Fibroblast of mammary gland (primary cell): ENCODE measurements around the gene CDK6.

Experiments
- DNase-seq: peaks from one replicate; pipeline ENCODE4 v3.0.0-alpha.2; 2010; ENCODE audit warnings: low read depth
- H3K4me3 ChIP-seq: 2 replicates; pipeline ENCODE4 v1.5.1; 2011; ENCODE audit warnings: low read depth, mild to moderate bottlenecking, low read length, moderate library complexity; ENCODE audit not compliant: control insufficient read depth
- CTCF ChIP-seq: conservative IDR thresholded peaks from 2 replicates; pipeline ENCODE4 v1.5.1; 2011; ENCODE audit warnings: low read depth, low read length, inconsistent platforms; ENCODE audit not compliant: control insufficient read depth, insufficient read depth

CDK6 gene

DNA sequence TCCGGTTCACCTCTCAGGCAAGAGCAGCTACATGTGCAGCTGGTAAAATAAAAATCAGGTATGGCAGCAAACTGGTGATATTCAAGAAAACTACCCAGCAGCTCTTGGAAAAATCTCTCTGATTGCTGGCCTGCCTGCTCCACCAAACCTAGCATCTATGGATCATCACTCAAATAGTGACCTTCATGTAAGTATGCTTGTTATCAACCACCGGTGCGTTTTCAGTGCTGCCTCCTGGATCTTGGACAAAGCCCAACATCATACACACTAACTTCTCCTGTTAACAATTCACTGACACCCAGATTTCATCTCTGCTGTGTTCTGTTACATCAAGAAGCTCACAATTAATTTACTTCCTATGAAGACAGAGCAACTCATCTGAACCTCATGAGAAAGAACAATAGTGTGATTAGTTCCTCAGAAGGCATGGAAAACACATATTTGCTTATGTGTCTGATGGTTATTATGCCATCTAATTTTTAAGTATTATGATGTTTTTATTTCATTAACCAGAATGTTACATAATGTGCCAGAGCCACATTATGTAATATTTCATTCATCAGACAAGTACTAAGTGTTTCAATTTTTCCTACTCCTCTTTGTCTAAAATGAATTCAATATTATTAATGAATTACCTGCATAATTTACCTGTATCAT is 8.8 kb downstream of the CDK6 start:
- no peak overlapping the region for H3K4me3 ChIP-seq
- no peak for TF ChIP-seq CTCF
- no peak for DNase-seq

- no peak for TF ChIP-seq CTCF
- no peak for DNase-seq
- no peak overlapping the region for H3K4me3 ChIP-seq
These were observed 10.0 kb downstream of the CDK6 start for GRCh38 chr7:92826258-92826938.

- no peak overlapping the region for H3K4me3 ChIP-seq
- no peak for TF ChIP-seq CTCF
- DNase-seq, result no peak
These were observed 11.4 kb downstream of the CDK6 start for GRCh38 chr7:92824901-92825480.

DNA sequence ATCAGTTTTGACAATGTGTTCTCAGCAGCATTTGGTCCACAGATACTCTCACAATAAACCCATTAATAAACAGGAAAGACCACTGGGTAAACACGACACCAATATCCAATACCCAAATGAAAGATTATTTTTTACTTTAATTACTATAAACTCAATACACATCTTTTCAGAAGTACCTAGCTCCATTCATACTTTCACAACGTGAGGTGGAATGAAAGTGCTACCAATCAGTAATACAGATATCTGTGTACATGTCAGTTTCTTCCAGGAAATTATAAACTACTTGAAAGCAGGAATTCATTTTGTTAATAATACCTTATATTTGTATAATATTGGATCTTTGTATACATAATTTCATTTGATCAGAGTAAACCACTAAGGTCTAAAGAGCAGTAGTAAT is 11.9 kb downstream of the CDK6 start:
- no peak for DNase-seq
- no peak for TF ChIP-seq CTCF
- H3K4me3 ChIP-seq, result no peak overlapping the region

DNA sequence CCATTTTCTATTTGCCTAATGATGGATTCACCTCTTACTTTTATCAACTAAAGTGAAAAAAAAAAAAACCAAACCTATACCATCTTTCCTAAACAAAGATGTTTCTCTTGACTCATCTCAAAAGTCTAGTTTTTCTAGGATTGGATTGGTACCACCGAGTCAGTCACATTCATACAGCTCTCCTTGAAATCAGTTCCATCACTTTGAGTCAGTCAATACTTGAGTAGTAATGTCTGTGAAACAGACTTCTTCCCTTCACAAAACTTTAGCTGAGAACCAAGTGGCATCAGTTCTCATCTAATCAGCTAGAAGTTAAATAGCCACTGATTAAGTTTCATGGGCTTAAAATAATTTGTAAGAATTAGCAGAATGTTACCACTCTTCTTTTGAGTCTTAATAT is 13.3 kb downstream of the CDK6 start:
- no peak overlapping the region for H3K4me3 ChIP-seq
- DNase-seq, result no peak
- TF ChIP-seq CTCF, result no peak

DNA sequence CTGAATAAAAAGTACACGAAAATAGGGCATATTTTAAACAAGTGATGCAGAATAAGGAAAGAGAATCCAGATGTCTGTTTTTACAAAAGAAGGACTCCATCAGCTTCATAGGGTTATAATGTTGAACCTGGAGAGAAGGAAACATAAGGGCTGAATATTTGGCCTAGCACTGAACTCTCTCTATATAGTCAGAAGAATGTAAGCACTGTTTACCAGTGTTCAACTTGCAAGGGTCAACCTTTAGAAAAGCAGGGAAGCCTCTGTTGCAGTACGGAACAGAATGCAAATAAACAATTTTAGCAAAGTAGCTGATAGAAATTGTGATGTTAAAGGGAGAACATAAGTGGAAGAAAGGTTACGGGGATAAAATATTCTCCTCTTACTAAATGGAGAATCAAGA is 16.2 kb downstream of the CDK6 start:
- no peak for DNase-seq
- no peak for TF ChIP-seq CTCF
- H3K4me3 ChIP-seq, result no peak overlapping the region
